H9 (cell line): ENCODE results near the gene NUTF2. TPM values are rescaled to one million over a fixed set of nuclear protein-coding genes. Genes with fewer than 3 reads are reported as not detected.

Source experiments
- DNase-seq: peaks from one replicate; pipeline ENCODE4 v3.0.0-alpha.2; 2017
- H2AFZ ChIP-seq: one replicate; pipeline ENCODE4 v1.6.1; 2013; ENCODE audit warnings: mild to moderate bottlenecking, low read length, control low read depth, moderate library complexity
- H2AK5ac ChIP-seq: 2 replicates; pipeline ENCODE4 v1.6.1; 2013; ENCODE audit warnings: low read length, control low read depth, mixed read lengths; ENCODE audit not compliant: insufficient read length
- H2BK120ac ChIP-seq: one replicate; pipeline ENCODE4 v1.6.1; 2013; ENCODE audit warnings: low read depth, mild to moderate bottlenecking, low read length, control low read depth, inconsistent platforms; ENCODE audit not compliant: poor library complexity, severe bottlenecking
- H2BK12ac ChIP-seq: 2 replicates; pipeline ENCODE4 v1.6.1; 2013; ENCODE audit warnings: low read length, control low read depth, mixed read lengths, low read depth; ENCODE audit not compliant: insufficient read length
- H2BK15ac ChIP-seq: 2 replicates; pipeline ENCODE4 v1.6.1; 2013; ENCODE audit warnings: low read depth, low read length, control low read depth
- H2BK20ac ChIP-seq: one replicate; pipeline ENCODE4 v1.6.1; 2013; ENCODE audit warnings: low read depth, mild to moderate bottlenecking, low read length, control low read depth, inconsistent platforms; ENCODE audit not compliant: poor library complexity, severe bottlenecking
- H2BK5ac ChIP-seq: 2 replicates; pipeline ENCODE4 v1.6.1; 2013; ENCODE audit warnings: low read length, control low read depth, mixed read lengths; ENCODE audit not compliant: insufficient read length
- H3K14ac ChIP-seq: 2 replicates; pipeline ENCODE4 v1.6.1; 2013; ENCODE audit warnings: low read length, control low read depth; ENCODE audit not compliant: insufficient read depth
- H3K18ac ChIP-seq: 2 replicates; pipeline ENCODE4 v1.6.1; 2013; ENCODE audit warnings: low read depth, mild to moderate bottlenecking, mixed read lengths, low read length, control low read depth; ENCODE audit not compliant: insufficient read length
- H3K23ac ChIP-seq: 2 replicates; pipeline ENCODE4 v1.6.1; 2013; ENCODE audit warnings: low read length, control low read depth, mixed read lengths, low read depth; ENCODE audit not compliant: insufficient read length
- H3K23me2 ChIP-seq: 2 replicates; pipeline ENCODE4 v1.6.1; 2013; ENCODE audit warnings: low read depth, mild to moderate bottlenecking, mixed read lengths, low read length, control low read depth; ENCODE audit not compliant: insufficient read length, poor library complexity, severe bottlenecking
- H3K27ac ChIP-seq: 2 replicates; pipeline ENCODE4 v1.5.1; 2013; ENCODE audit warnings: low read length, control low read depth, mixed read lengths, low read depth; ENCODE audit not compliant: insufficient read length
- H3K27me3 ChIP-seq: 2 replicates; pipeline ENCODE4 v1.6.1; 2013; ENCODE audit warnings: low read length, control low read depth, inconsistent platforms; ENCODE audit not compliant: insufficient read depth
- H3K4ac ChIP-seq: 2 replicates; pipeline ENCODE4 v1.6.1; 2013; ENCODE audit warnings: low read depth, mild to moderate bottlenecking, control low read depth, inconsistent platforms, low read length, moderate library complexity
- H3K4me1 ChIP-seq: 2 replicates; pipeline ENCODE4 v1.6.1; 2013; ENCODE audit warnings: low read length, control low read depth, inconsistent platforms; ENCODE audit not compliant: insufficient read depth
- H3K4me2 ChIP-seq: 2 replicates; pipeline ENCODE4 v1.6.1; 2013; ENCODE audit warnings: low read length, control low read depth, mixed read lengths; ENCODE audit not compliant: insufficient read length, insufficient read depth
- H3K56ac ChIP-seq: 2 replicates; pipeline ENCODE4 v1.6.1; 2013; ENCODE audit warnings: low read depth, mild to moderate bottlenecking, mixed read lengths, low read length, control low read depth; ENCODE audit not compliant: insufficient read length
- H3K79me1 ChIP-seq: 2 replicates; pipeline ENCODE4 v1.6.1; 2013; ENCODE audit warnings: low read depth, mild to moderate bottlenecking, moderate library complexity, low read length, control low read depth, inconsistent platforms; ENCODE audit not compliant: insufficient read depth, poor library complexity, severe bottlenecking
- H3K79me2 ChIP-seq: 2 replicates; pipeline ENCODE4 v1.6.1; 2013; ENCODE audit warnings: low read length, control low read depth, inconsistent platforms; ENCODE audit not compliant: insufficient read depth
- H3K9ac ChIP-seq: 2 replicates; pipeline ENCODE4 v1.6.1; 2013; ENCODE audit warnings: low read length, control low read depth, mixed read lengths; ENCODE audit not compliant: insufficient read length; ENCODE audit errors: extremely low read depth
- H3K9me3 ChIP-seq: one replicate; pipeline ENCODE4 v1.6.1; 2013; ENCODE audit warnings: low read depth, low read length, inconsistent platforms; ENCODE audit not compliant: control insufficient read depth
- H3T11ph ChIP-seq: one replicate; pipeline ENCODE4 v1.6.1; 2013; ENCODE audit warnings: mild to moderate bottlenecking, low read length, control low read depth, inconsistent platforms
- H4K20me1 ChIP-seq: one replicate; pipeline ENCODE4 v1.6.1; 2013; ENCODE audit not compliant: control insufficient read depth, insufficient read length, insufficient read depth
- H4K5ac ChIP-seq: 2 replicates; pipeline ENCODE4 v1.6.1; 2013; ENCODE audit warnings: low read depth, mild to moderate bottlenecking, mixed read lengths, low read length, control low read depth; ENCODE audit not compliant: insufficient read length
- H4K8ac ChIP-seq: replicated peaks from 2 replicates; pipeline ENCODE4 v1.6.1; 2013; ENCODE audit warnings: low read length, control low read depth, mixed read lengths, low read depth; ENCODE audit not compliant: insufficient read length
- H4K91ac ChIP-seq: 2 replicates; pipeline ENCODE4 v1.6.1; 2013; ENCODE audit warnings: low read depth, mild to moderate bottlenecking, moderate library complexity, mixed read lengths, low read length, control low read depth; ENCODE audit not compliant: insufficient read length
- H3K27ac Mint-ChIP-seq, 3 experiments: 2 replicates in 2 of 3; 3 replicates in 1 of 3; pipeline ENCODE4 v1.8.0; 2020 to 2021; ENCODE audit warnings: mixed read lengths in 3 of 3, mild to moderate bottlenecking in 1 of 3, moderate library complexity in 1 of 3
- H3K27me3 Mint-ChIP-seq: 2 replicates; pipeline ENCODE4 v1.8.0; 2021; ENCODE audit warnings: low read depth, mild to moderate bottlenecking, moderate library complexity, mixed read lengths
- H3K36me3 Mint-ChIP-seq, 3 experiments: 2 replicates in 2 of 3; 3 replicates in 1 of 3; pipeline ENCODE4 v1.8.0; 2020 to 2021; ENCODE audit warnings: low read depth in 3 of 3, mixed read lengths in 3 of 3; ENCODE audit not compliant: insufficient read depth in 1 of 3
- H3K4me1 Mint-ChIP-seq, 2 experiments: 2 replicates each; pipeline ENCODE4 v1.8.0; 2020; ENCODE audit warnings: mixed read lengths in 2 of 2
- H3K4me3 Mint-ChIP-seq, 2 experiments: 2 replicates in 1 of 2; 3 replicates in 1 of 2; pipeline ENCODE4 v1.8.0; 2020 to 2021; ENCODE audit warnings: mild to moderate bottlenecking in 2 of 2, mixed read lengths in 2 of 2, moderate library complexity in 1 of 2
- H3K9me3 Mint-ChIP-seq, 2 experiments: 2 replicates in 1 of 2; 3 replicates in 1 of 2; pipeline ENCODE4 v1.8.0; 2020; ENCODE audit warnings: mild to moderate bottlenecking in 2 of 2, mixed read lengths in 2 of 2, moderate library complexity in 1 of 2
- CTCF ChIP-seq: fragments of 200-600 bp; sonication (generic); conservative IDR thresholded peaks from 3 replicates; pipeline ENCODE4 v1.8.0; 2021; ENCODE audit warnings: antibody characterized with exemption, mild to moderate bottlenecking
- whole genome bisulfite sequencing: extraction: QIAGEN DNeasy Blood & Tissue Kit; methylation state at CpG from one replicate; pipeline ENCODE4 v1.1.7; 2013; ENCODE audit warnings: missing lambda C conversion rate, low lambda C conversion rate, mixed read lengths; ENCODE audit not compliant: insufficient read length; ENCODE audit errors: extremely low coverage; 5-methylcytosine and 5-hydroxymethylcytosine counted together
- total RNA-seq: library from RNA; stranded (reverse); gene quantifications from 2 replicates; pipeline ENCODE4 v1.2.1, GENCODE V29; 2021

The NUTF2 gene
- total RNA-seq, 1 experiment from 2014 or later = 198 TPM

GRCh38 chr16:67804853-67805542 lies 41.7 kb upstream of the NUTF2 start:
- peaks cover 2% of the 10 kb centered on the region; the same call in 1 of the 2 replicates for H3K79me2 ChIP-seq
- TF ChIP-seq CTCF = no peak

More at GRCh38 chr16:67804853-67805542, 41.7 kb upstream of the NUTF2 start:
- peak overlapping the region in 1 of 3 experiments; percentile 69; a peak in 2 of 7 replicates for H3K27ac Mint-ChIP-seq
- no peak overlapping the region for H4K5ac ChIP-seq
- H2BK20ac ChIP-seq = no peak overlapping the region
- peaks cover 3% of the 10 kb centered on the region for H3K79me1 ChIP-seq
- no peaks in the 10 kb centered on the region for H3K9me3 Mint-ChIP-seq
- DNase-seq = no peak
- WGBS = no CpG with 5 or more reads among the region's 4 CpGs
- no peak overlapping the region for H4K91ac ChIP-seq
- no peak overlapping the region for H3K18ac ChIP-seq
- no peak overlapping the region for H3T11ph ChIP-seq
- H3K4me3 Mint-ChIP-seq = peak overlapping the region; percentile 92 to 94
- H3K4ac ChIP-seq = no peak overlapping the region
- H3K27me3 ChIP-seq = no peaks in the 10 kb centered on the region
- H2AK5ac ChIP-seq = no peak overlapping the region
- H3K4me1 Mint-ChIP-seq = peaks cover 10 to 14% of the 10 kb centered on the region in 2 experiments
- H2AFZ ChIP-seq = no peak overlapping the region
- no peaks in the 10 kb centered on the region for H4K20me1 ChIP-seq
- peak overlapping the region; percentile 75 for H3K4me2 ChIP-seq
- no peak overlapping the region for H4K8ac ChIP-seq
- no peak overlapping the region for H3K56ac ChIP-seq
- H3K27me3 Mint-ChIP-seq = no peaks in the 10 kb centered on the region
- no peak overlapping the region for H2BK12ac ChIP-seq
- no peak overlapping the region for H2BK120ac ChIP-seq
- no peak overlapping the region for H3K9ac ChIP-seq
- H3K14ac ChIP-seq = no peak overlapping the region
- peaks cover 7% of the 10 kb centered on the region for H3K23me2 ChIP-seq
- peaks cover 11 to 47% (median 35%) of the 10 kb centered on the region in 3 experiments; a peak in 6 of 7 replicates for H3K36me3 Mint-ChIP-seq
- H3K4me1 ChIP-seq = 0 out of 2 replicates have a peak, but pooled peaks cover 3% of the 10 kb centered on the region
- H2BK5ac ChIP-seq = no peak overlapping the region
- no peak overlapping the region for H3K23ac ChIP-seq
- H3K27ac ChIP-seq = no peak overlapping the region
- no peak overlapping the region for H2BK15ac ChIP-seq
- no peaks in the 10 kb centered on the region for H3K9me3 ChIP-seq
